Uterus (tissue), 2 donors: Measurements from ENCODE around the gene STAU1.

Source experiments
- POLR2A ChIP-seq, 2 donors: fragments of 450-650 bp; IDR thresholded peaks; one replicate each; pipeline ENCODE4 v1.6.1; 2016; ENCODE audit warnings: antibody characterized with exemption in 2 of 2, mild to moderate bottlenecking in 1 of 2, moderate library complexity in 1 of 2
- TF ChIP-seq, protein P1 (sequence below), 4 experiments: fragments of 200-600 bp in 2 of 4; fragments of 450-650 bp in 2 of 4; sonication (generic) in 2 of 4; IDR thresholded peaks; one replicate each; pipeline ENCODE4 v1.5.1; 2016 to 2019; ENCODE audit warnings: antibody characterized with exemption in 4 of 4, mild to moderate bottlenecking in 2 of 4, moderate library complexity in 1 of 4

DNA sequence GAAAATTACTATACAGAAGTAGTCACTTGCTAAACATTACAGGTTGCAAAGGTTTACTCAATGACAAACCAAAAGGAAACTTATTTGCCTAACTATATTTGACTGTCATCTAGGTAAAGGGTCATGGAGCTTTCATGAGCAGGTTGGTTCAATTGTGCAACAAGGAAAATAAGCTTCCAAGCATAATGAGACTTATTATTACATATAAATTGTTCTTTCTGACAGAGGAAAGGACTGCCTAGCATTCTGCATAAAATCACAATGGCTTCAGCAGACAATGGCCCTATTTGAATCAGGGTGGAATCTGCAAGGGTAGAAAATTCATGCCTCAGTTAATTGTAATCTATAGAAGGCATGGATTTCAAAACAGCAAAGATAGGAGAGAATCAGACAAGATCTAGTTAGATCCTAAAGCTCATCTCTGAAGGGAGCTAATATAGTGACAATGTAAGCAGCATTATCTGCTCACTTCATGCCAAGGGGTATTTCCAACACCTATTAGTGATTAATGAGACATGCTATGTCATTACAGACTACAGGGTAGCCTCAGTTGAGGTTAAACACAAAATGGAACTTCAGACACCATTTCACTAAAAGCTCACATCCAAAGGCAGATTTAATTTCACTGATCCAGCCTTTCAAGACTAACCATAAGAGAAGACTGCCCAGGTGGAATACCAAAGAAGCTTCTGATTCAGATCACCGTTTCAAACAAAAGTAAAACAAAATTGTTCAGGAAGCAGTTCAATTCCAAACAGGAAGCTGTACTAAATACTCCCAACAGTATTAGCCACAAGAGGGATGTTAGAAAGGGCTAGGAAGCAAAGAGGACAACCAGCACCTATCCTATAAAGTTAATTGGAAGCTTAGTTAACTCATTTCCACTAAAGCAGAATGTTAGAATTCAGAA, 8.5 kb downstream of the STAU1 start:
- TF ChIP-seq POLR2A (IDR thresholded peaks at IDR 0.05) = no peak
- TF ChIP-seq, protein P1, sequence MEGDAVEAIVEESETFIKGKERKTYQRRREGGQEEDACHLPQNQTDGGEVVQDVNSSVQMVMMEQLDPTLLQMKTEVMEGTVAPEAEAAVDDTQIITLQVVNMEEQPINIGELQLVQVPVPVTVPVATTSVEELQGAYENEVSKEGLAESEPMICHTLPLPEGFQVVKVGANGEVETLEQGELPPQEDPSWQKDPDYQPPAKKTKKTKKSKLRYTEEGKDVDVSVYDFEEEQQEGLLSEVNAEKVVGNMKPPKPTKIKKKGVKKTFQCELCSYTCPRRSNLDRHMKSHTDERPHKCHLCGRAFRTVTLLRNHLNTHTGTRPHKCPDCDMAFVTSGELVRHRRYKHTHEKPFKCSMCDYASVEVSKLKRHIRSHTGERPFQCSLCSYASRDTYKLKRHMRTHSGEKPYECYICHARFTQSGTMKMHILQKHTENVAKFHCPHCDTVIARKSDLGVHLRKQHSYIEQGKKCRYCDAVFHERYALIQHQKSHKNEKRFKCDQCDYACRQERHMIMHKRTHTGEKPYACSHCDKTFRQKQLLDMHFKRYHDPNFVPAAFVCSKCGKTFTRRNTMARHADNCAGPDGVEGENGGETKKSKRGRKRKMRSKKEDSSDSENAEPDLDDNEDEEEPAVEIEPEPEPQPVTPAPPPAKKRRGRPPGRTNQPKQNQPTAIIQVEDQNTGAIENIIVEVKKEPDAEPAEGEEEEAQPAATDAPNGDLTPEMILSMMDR (IDR thresholded peaks at IDR 0.05) = no peak
